AG09309 (cell line): ENCODE results near the gene PC.

Experiments
- DNase-seq: peaks from one replicate; pipeline ENCODE4 v3.0.0-alpha.2; 2010; ENCODE audit warnings: low read depth
- H3K4me3 ChIP-seq: 2 replicates; pipeline ENCODE4 v1.5.1; 2011; ENCODE audit warnings: mild to moderate bottlenecking, low read depth, low read length, moderate library complexity; ENCODE audit not compliant: control insufficient read depth
- TF ChIP-seq, protein P1 (sequence below): IDR thresholded peaks from 2 replicates; pipeline ENCODE4 v1.5.1; 2011; ENCODE audit warnings: mild to moderate bottlenecking, low read depth, low read length, inconsistent platforms; ENCODE audit not compliant: insufficient read depth, control insufficient read depth; ENCODE audit errors: missing control alignments

PC gene

DNA sequence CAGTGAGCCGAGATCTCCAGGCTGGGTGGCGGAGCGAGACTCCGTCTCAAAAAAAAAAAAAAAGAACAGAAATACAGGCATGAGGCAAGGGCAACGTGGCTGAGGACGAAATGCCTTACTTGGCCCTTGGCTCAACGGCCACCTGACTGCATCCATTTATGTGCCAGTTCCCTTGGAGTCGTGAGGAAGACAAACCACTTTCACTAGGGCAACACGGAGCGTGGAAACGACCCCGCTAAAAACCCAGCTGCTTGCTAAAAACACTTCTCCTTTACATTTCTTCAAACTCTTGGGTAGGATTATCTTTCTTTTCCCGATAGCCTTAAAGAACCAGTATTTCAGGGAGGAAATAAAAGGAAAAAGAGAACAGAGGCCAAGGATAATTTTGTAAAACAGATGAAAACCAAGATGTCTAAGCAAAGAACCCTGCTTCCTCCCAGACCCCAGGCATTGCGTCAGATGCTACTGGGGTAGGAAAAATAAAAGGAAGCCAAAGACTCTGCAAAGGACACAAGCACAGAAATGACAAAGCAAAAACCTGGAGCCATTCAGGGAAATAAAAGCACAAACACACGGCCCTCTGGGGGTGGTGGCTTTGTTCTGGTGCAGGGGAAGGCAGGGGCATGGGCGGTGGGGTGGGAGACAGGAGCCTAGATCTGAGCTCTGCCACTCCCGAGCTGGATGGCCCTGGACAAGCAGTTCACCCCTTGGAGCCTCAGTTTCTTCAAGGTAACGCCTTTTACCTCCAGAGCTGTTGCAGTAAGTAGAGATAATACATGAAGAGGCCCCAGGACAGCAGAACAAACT is 37.0 kb downstream of the PC start:
- no peak overlapping the region for H3K4me3 ChIP-seq
- TF ChIP-seq, protein P1, sequence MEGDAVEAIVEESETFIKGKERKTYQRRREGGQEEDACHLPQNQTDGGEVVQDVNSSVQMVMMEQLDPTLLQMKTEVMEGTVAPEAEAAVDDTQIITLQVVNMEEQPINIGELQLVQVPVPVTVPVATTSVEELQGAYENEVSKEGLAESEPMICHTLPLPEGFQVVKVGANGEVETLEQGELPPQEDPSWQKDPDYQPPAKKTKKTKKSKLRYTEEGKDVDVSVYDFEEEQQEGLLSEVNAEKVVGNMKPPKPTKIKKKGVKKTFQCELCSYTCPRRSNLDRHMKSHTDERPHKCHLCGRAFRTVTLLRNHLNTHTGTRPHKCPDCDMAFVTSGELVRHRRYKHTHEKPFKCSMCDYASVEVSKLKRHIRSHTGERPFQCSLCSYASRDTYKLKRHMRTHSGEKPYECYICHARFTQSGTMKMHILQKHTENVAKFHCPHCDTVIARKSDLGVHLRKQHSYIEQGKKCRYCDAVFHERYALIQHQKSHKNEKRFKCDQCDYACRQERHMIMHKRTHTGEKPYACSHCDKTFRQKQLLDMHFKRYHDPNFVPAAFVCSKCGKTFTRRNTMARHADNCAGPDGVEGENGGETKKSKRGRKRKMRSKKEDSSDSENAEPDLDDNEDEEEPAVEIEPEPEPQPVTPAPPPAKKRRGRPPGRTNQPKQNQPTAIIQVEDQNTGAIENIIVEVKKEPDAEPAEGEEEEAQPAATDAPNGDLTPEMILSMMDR, result no peak
- no peak for DNase-seq

GRCh38 chr11:66919923-66920322 is 38.3 kb downstream of the PC start:
- no peak overlapping the region for H3K4me3 ChIP-seq
- DNase-seq, result no peak
- TF ChIP-seq, protein P1, result no peak

- no peak for DNase-seq
- no peak overlapping the region for H3K4me3 ChIP-seq
- TF ChIP-seq, protein P1, result no peak
Measured at GRCh38 chr11:66918741-66919140, 39.4 kb downstream of the PC start.

DNA sequence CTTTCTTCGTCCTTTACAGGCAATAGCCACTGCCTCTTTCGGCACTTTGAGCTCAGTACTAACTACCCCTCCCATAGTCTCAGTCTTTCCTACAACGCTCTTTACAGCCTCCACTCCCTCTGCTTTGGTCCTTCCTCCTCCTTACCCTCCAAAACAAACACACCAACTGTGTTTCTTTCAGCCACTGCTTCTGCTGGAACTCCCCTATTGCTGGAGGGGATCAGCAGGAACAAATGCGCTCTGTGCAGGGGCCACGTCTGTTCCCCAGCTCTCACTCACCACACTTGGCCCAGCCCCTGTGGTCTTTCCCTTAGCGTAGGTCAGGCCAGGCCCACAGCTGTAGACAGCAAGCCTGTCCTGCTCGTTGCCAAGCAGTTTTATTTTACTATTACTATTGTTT is 42.3 kb downstream of the PC start:
- no peak overlapping the region for H3K4me3 ChIP-seq
- TF ChIP-seq, protein P1, result no peak
- DNase-seq, result no peak

DNA sequence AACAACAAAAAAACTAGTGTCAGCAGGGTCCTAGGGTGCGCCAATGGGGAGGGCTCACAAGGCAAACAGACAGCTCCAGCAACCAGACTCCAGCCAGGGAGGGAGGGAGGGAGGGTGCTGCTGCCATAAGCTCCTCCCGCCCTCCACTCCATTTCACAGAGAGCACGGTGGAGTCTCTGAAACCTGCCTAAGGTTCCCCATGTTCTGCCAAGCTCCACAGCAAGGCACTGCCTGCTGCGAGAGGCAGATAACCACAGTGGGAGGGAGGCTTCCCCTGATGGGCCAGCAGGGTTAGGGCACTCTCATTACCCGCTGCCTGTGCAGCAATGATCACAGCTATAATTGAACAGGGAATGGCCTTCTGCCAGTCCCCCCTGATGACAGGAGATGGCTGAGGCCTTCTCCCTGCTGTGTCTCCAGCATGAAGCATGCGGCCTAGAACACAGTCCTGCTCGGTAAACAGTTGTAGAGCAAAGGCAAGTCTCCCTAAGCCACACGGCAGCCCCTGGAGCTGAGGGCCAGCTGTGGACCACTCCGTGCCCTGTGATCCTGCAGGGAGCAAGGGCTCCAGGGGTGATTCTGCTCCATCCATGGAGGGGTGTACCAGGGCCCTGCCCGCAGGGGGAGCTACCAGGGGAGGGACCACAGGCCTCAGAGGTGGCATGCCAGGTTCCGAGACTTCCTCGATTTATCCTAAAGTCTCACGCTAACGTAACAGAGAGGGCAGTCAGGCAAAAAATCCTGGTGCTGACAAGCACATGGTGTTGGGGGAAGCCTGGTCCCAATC is 42.9 kb downstream of the PC start:
- TF ChIP-seq, protein P1, result no peak
- no peak for DNase-seq
- H3K4me3 ChIP-seq, result no peak overlapping the region

DNA sequence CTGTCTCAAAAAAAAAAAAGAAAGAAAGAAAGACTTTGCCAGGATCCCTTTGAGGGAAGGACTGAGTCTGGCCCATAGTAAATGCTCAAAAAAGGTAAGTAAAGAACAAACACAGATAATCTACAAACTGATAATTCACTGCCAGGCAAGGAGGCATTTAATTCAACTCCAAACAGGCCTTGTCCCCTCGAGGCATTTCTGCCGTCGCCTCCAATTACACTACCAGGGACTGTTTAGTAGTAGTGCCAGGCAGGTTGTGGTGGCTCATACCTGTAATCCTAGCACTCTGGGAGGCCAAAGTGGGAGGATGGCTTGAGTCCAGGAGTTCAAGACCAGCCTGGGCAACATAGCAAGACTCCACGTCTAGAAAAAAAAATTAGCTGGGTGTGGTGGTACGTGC is 43.7 kb downstream of the PC start:
- no peak for DNase-seq
- TF ChIP-seq, protein P1, result no peak
- no peak overlapping the region for H3K4me3 ChIP-seq
